Immature natural killer cell (primary cell): ENCODE measurements around the gene TRAF4. TPM values are rescaled to one million over a fixed set of nuclear protein-coding genes. Genes with fewer than 3 reads are reported as not detected.
A peak's percentile ranks its signal among the peaks of the same experiment; 100 is the strongest.
"Not testable (repeated sequence)": the region's sequence is repeated elsewhere in the genome, so short reads cannot be mapped to it uniquely, and the experiment has no call there.

Experiments
- DNase-seq, 3 donors: peaks; one replicate each; pipeline ENCODE4 v3.0.0; 2022; ENCODE audit warnings: mixed read lengths in 1 of 3
- H3K27ac Mint-ChIP-seq, 6 donors: one replicate each; pipeline ENCODE4 v1.8.0; 2020; ENCODE audit warnings: mixed read lengths in 6 of 6, mild to moderate bottlenecking in 5 of 6, inconsistent platforms in 4 of 6, moderate library complexity in 3 of 6
- H3K27me3 Mint-ChIP-seq, 3 donors: one replicate each; pipeline ENCODE4 v1.8.0; 2020 to 2021; ENCODE audit warnings: low read depth in 3 of 3, mild to moderate bottlenecking in 3 of 3, mixed read lengths in 3 of 3, moderate library complexity in 3 of 3, inconsistent platforms in 1 of 3
- H3K36me3 Mint-ChIP-seq, 3 donors: one replicate each; pipeline ENCODE4 v1.8.0; 2020; ENCODE audit warnings: mixed read lengths in 3 of 3, inconsistent platforms in 2 of 3, mild to moderate bottlenecking in 2 of 3
- H3K4me1 Mint-ChIP-seq, 2 donors: one replicate each; pipeline ENCODE4 v1.8.0; 2020; ENCODE audit warnings: inconsistent platforms in 2 of 2, mild to moderate bottlenecking in 2 of 2, mixed read lengths in 2 of 2, moderate library complexity in 1 of 2
- H3K4me3 Mint-ChIP-seq, 5 donors: one replicate each; pipeline ENCODE4 v1.8.0; 2020; ENCODE audit warnings: mild to moderate bottlenecking in 5 of 5, mixed read lengths in 5 of 5, inconsistent platforms in 3 of 5, moderate library complexity in 3 of 5
- H3K9me3 Mint-ChIP-seq, 6 donors: one replicate each; pipeline ENCODE4 v1.8.0; 2020; ENCODE audit warnings: mild to moderate bottlenecking in 6 of 6, mixed read lengths in 6 of 6, inconsistent platforms in 4 of 6, moderate library complexity in 3 of 6
- polyA plus RNA-seq, 3 donors: library from polyadenylated mRNA; unstranded; fragments of 300-500 nt; fragmentation: Illumina TruSeq; gene quantifications; one replicate each; pipeline ENCODE4 v1.2.3, GENCODE V29; 2021

Gene TRAF4
- polyA plus RNA-seq, 3 donors from 2014 or later: 2.5 to 5.1 (median 2.7) TPM

GRCh38 chr17:28720247-28720996 is 23.4 kb upstream of the TRAF4 start:
- Mint-ChIP-seq H3K27me3 (peaks cover 3 to 25% (median 18%) of the 10 kb centered on the region in 3 donors), H3K27ac (peak overlapping the region; percentile 93 to 99 (median 95)), H3K4me3 (peak overlapping the region; percentile 95 to 100 (median 98)), H3K4me1 (peaks cover 48 to 59% of the 10 kb centered on the region in 2 donors), H3K9me3 (no peaks in the 10 kb centered on the region), H3K36me3 (peaks cover 7 to 33% (median 21%) of the 10 kb centered on the region in 3 donors)
- peak in 1 of 3 donors; percentile 24 for DNase-seq

GRCh38 chr17:28720997-28721329 is 22.8 kb upstream of the TRAF4 start:
- Mint-ChIP-seq H3K4me3 (peak overlapping the region; percentile 95 to 100 (median 98)), H3K27me3 (peaks cover 3 to 25% (median 16%) of the 10 kb centered on the region in 3 donors), H3K36me3 (peaks cover 6 to 33% (median 21%) of the 10 kb centered on the region in 3 donors), H3K27ac (peak overlapping the region; percentile 93 to 99 (median 95)), H3K4me1 (peaks cover 52 to 61% of the 10 kb centered on the region in 2 donors)
- DNase-seq, H3K9me3 Mint-ChIP-seq: not testable (repeated sequence)

GRCh38 chr17:28722417-28723158 is 21.2 kb upstream of the TRAF4 start:
- Mint-ChIP-seq H3K27me3 (peaks cover 6 to 25% (median 12%) of the 10 kb centered on the region in 3 donors), H3K4me1 (peaks cover 62 to 72% of the 10 kb centered on the region in 2 donors), H3K27ac (peak overlapping the region in 1 of 6 donors; percentile 12), H3K9me3 (no peaks in the 10 kb centered on the region), H3K4me3 (peak overlapping the region in 2 of 5 donors; percentile 24 to 32), H3K36me3 (peaks cover 6 to 33% (median 21%) of the 10 kb centered on the region in 3 donors)
- DNase-seq: no peak

GRCh38 chr17:28723159-28723835 is 20.5 kb upstream of the TRAF4 start:
- H3K4me1 Mint-ChIP-seq: peaks cover 64 to 75% of the 10 kb centered on the region in 2 donors
- peaks cover 6 to 33% (median 21%) of the 10 kb centered on the region in 3 donors for H3K36me3 Mint-ChIP-seq
- H3K27me3 Mint-ChIP-seq: peaks cover 9 to 27% (median 10%) of the 10 kb centered on the region in 3 donors

GRCh38 chr17:28723836-28724499 is 19.8 kb upstream of the TRAF4 start:
- DNase-seq, H3K9me3 Mint-ChIP-seq: not testable (repeated sequence)
- Mint-ChIP-seq H3K4me1 (peaks cover 64 to 75% of the 10 kb centered on the region in 2 donors), H3K4me3 (peak overlapping the region; percentile 47 to 82 (median 74)), H3K27ac (peak overlapping the region in 3 of 6 donors; percentile 13 to 83 (median 23)), H3K36me3 (peaks cover 6 to 33% (median 21%) of the 10 kb centered on the region in 3 donors), H3K27me3 (peaks cover 12 to 26% (median 12%) of the 10 kb centered on the region in 3 donors)

More at GRCh38 chr17:28723159-28723835, 20.5 kb upstream of the TRAF4 start:
- no peak for DNase-seq
- no peaks in the 10 kb centered on the region for H3K9me3 Mint-ChIP-seq
- peak overlapping the region in 4 of 5 donors; percentile 5 to 47 (median 30) for H3K4me3 Mint-ChIP-seq
- H3K27ac Mint-ChIP-seq: peak overlapping the region in 2 of 6 donors; percentile 39 to 83

- no peaks in the 10 kb centered on the region for H3K9me3 Mint-ChIP-seq
- H3K27ac Mint-ChIP-seq: peak overlapping the region in 3 of 6 donors; percentile 17 to 73 (median 23)
- H3K27me3 Mint-ChIP-seq: peaks cover 9 to 24% (median 12%) of the 10 kb centered on the region in 3 donors
- H3K4me1 Mint-ChIP-seq: peaks cover 61 to 72% of the 10 kb centered on the region in 2 donors
- no peak for DNase-seq
- H3K4me3 Mint-ChIP-seq: peak overlapping the region; percentile 73 to 82 (median 76)
- H3K36me3 Mint-ChIP-seq: peaks cover 6 to 33% (median 21%) of the 10 kb centered on the region in 3 donors
Observed at GRCh38 chr17:28724500-28725165, 19.2 kb upstream of the TRAF4 start.

- DNase-seq: no peak
- H3K27ac Mint-ChIP-seq: peak overlapping the region in 4 of 6 donors; percentile 4 to 73 (median 35)
- H3K36me3 Mint-ChIP-seq: peaks cover 6 to 30% (median 15%) of the 10 kb centered on the region in 3 donors
- no peaks in the 10 kb centered on the region for H3K9me3 Mint-ChIP-seq
- H3K4me1 Mint-ChIP-seq: peaks cover 55 to 66% of the 10 kb centered on the region in 2 donors
- peak overlapping the region; percentile 73 to 82 (median 76) for H3K4me3 Mint-ChIP-seq
- peaks cover 7 to 20% (median 10%) of the 10 kb centered on the region in 3 donors for H3K27me3 Mint-ChIP-seq
Observed at GRCh38 chr17:28725166-28725659, 18.6 kb upstream of the TRAF4 start.

- H3K9me3 Mint-ChIP-seq: no peaks in the 10 kb centered on the region
- peak overlapping the region; percentile 76 to 94 (median 80) for H3K4me3 Mint-ChIP-seq
- peaks cover 7 to 16% (median 10%) of the 10 kb centered on the region in 3 donors for H3K27me3 Mint-ChIP-seq
- peaks cover 6 to 26% (median 10%) of the 10 kb centered on the region in 3 donors for H3K36me3 Mint-ChIP-seq
- no peak for DNase-seq
- peaks cover 50 to 60% of the 10 kb centered on the region in 2 donors for H3K4me1 Mint-ChIP-seq
- peak overlapping the region in 1 of 6 donors; percentile 4 for H3K27ac Mint-ChIP-seq
Observed at GRCh38 chr17:28725660-28726225, 18.1 kb upstream of the TRAF4 start.

GRCh38 chr17:28726226-28726626 is 17.6 kb upstream of the TRAF4 start, which contains the start of gene TLCD1:
Gene TLCD1 (minus strand): TSS chr17:28726233. CDS start chr17:28726097, 136 bp downstream.
- Mint-ChIP-seq H3K4me3 (peak within 1 kb of the TSS; percentile 93 to 98 (median 94)), H3K36me3 (peaks cover 6 to 25% (median 10%) of the 10 kb centered on the region in 3 donors), H3K27ac (peak within 1 kb of the TSS; percentile 23 to 98 (median 78)), H3K9me3 (no peaks in the 10 kb centered on the region), H3K27me3 (peaks cover 7 to 15% (median 10%) of the 10 kb centered on the region in 3 donors), H3K4me1 (peaks cover 45 to 56% of the 10 kb centered on the region in 2 donors)
- peak; percentile 50 to 69 (median 55) for DNase-seq

GRCh38 chr17:28726627-28727491 is 17.0 kb upstream of the TRAF4 start:
- no peaks in the 10 kb centered on the region for H3K9me3 Mint-ChIP-seq
- peaks cover 40 to 51% of the 10 kb centered on the region in 2 donors for H3K4me1 Mint-ChIP-seq
- peaks cover 6 to 23% (median 10%) of the 10 kb centered on the region in 3 donors for H3K36me3 Mint-ChIP-seq

More at GRCh38 chr17:28726627-28727491, 17.0 kb upstream of the TRAF4 start:
- Mint-ChIP-seq H3K27me3 (peaks cover 7 to 10% (median 10%) of the 10 kb centered on the region in 3 donors), H3K4me3 (peak overlapping the region; percentile 93 to 98 (median 94)), H3K27ac (peak overlapping the region; percentile 66 to 98 (median 93))
- peak; percentile 86 to 88 (median 88) for DNase-seq
